PC-3 (cell line): ENCODE measurements around the gene SUMO4.

Experiments used
- CTCF ChIP-seq: fragments of 300-600 bp; sonication (generic); conservative IDR thresholded peaks from 2 replicates; pipeline ENCODE4 v1.5.1; 2017; ENCODE audit warnings: antibody characterized with exemption, low read depth, mild to moderate bottlenecking, low read length
- EZH2 ChIP-seq: fragments of 300-600 bp; sonication (generic); IDR thresholded peaks from one replicate; pipeline ENCODE4 v1.6.1; 2017; ENCODE audit warnings: antibody characterized with exemption, mild to moderate bottlenecking, low read length; ENCODE audit not compliant: unreplicated experiment
- EZH2phosphoT487 ChIP-seq: fragments of 300-600 bp; sonication (generic); IDR thresholded peaks from 2 replicates; pipeline ENCODE4 v1.6.1; 2018; ENCODE audit warnings: mild to moderate bottlenecking, antibody characterized with exemption, low read length, borderline replicate concordance

- TF ChIP-seq CTCF (no peak), EZH2 (no peak), EZH2phosphoT487 (no peak)
Observed at GRCh38 chr6:149435919-149436586, 36.0 kb downstream of the SUMO4 start.
